CD4-positive, alpha-beta T cell treated with Interleukin-1 beta for 1 hour (primary cell): ENCODE data around the gene S100A16.
"Not testable (repeated sequence)": the region's sequence is repeated elsewhere in the genome, so short reads cannot be mapped to it uniquely, and the experiment has no call there.

ENCODE experiments used
- DNase-seq, 2 donors: peaks; one replicate each; pipeline ENCODE4 v3.0.0-alpha.2; 2020 to 2022

Gene S100A16

GRCh38 chr1:153612755-153613331 lies at the start of gene S100A16:
Gene S100A16 (minus strand): TSS chr1:153613137. CDS start chr1:153608151, 4,986 bp downstream.
- DNase-seq, result no peak

GRCh38 chr1:153662269-153662668 lies 49.3 kb upstream of the S100A16 start:
- no peak for DNase-seq

GRCh38 chr1:153661111-153661708 lies 48.3 kb upstream of the S100A16 start:
- DNase-seq, result no peak

- DNase-seq, result no peak
Observed at GRCh38 chr1:153659656-153660055, 46.7 kb upstream of the S100A16 start.

- DNase-seq, result no peak
Observed at GRCh38 chr1:153659175-153659534, 46.2 kb upstream of the S100A16 start.

GRCh38 chr1:153658400-153659174 lies 45.6 kb upstream of the S100A16 start, which contains the start of gene SNAPIN:
Gene SNAPIN (plus strand): TSS chr1:153658703. CDS start chr1:153658744, 41 bp downstream.
- DNase-seq, result peak; percentile 88 to 91

- no peak for DNase-seq
Observed at GRCh38 chr1:153655333-153655732, 42.4 kb upstream of the S100A16 start.

- no peak for DNase-seq
Observed at GRCh38 chr1:153652805-153653500, 40.0 kb upstream of the S100A16 start.

GRCh38 chr1:153651771-153652170 lies 38.8 kb upstream of the S100A16 start:
- DNase-seq, result no peak

GRCh38 chr1:153649863-153650235 lies 36.9 kb upstream of the S100A16 start:
- DNase-seq, result no peak

GRCh38 chr1:153649137-153649862 lies 36.4 kb upstream of the S100A16 start:
- peak in 1 of 2 donors; percentile 30 for DNase-seq

GRCh38 chr1:153648000-153648643 lies 35.2 kb upstream of the S100A16 start:
- DNase-seq, result no peak

GRCh38 chr1:153647346-153647714 lies 34.4 kb upstream of the S100A16 start:
- DNase-seq, result no peak

- DNase-seq, result no peak
Observed at GRCh38 chr1:153646672-153647345, 33.9 kb upstream of the S100A16 start.

GRCh38 chr1:153643816-153644215 lies 30.9 kb upstream of the S100A16 start:
- no peak for DNase-seq

- DNase-seq, result no peak
Observed at GRCh38 chr1:153643100-153643499, 30.2 kb upstream of the S100A16 start.

- DNase-seq, result no peak
Observed at GRCh38 chr1:153642161-153642560, 29.2 kb upstream of the S100A16 start.

- DNase-seq, result no peak
Observed at GRCh38 chr1:153640861-153641260, 27.9 kb upstream of the S100A16 start.

- not testable (repeated sequence) for DNase-seq
Observed at GRCh38 chr1:153640213-153640612, 27.3 kb upstream of the S100A16 start.

- no peak for DNase-seq
Observed at GRCh38 chr1:153639280-153639679, 26.3 kb upstream of the S100A16 start.

- DNase-seq, result no peak
Observed at GRCh38 chr1:153638261-153638660, 25.3 kb upstream of the S100A16 start.

GRCh38 chr1:153636312-153636711 lies 23.4 kb upstream of the S100A16 start:
- DNase-seq, result no peak
